Endothelial cell of umbilical vein (primary cell): ENCODE measurements around the gene TIMM21. TPM values are rescaled to one million over a fixed set of nuclear protein-coding genes. Genes with fewer than 3 reads are reported as not detected.

Experiments
- BruUV-seq: library from RNA; stranded (reverse); fragments of 400-500 nt; replicated peaks from 2 replicates; lab custom pipeline; 2021; lab: Mats Ljungman, UMichigan
- CTCF ChIA-PET: fragments of 300-600, 350-600 bp; sonication (Branson Sonifier 250); formaldehyde crosslinking; loops from one replicate; lab custom pipeline; 2021; ENCODE audit warnings: antibody characterized with exemption, inconsistent platforms; lab: Charles Lee
- POLR2A ChIA-PET: fragments of 300-600, 350-600 bp; sonication (Branson Sonifier 250); formaldehyde crosslinking; loops from one replicate; lab custom pipeline; 2021; ENCODE audit warnings: antibody characterized with exemption, inconsistent platforms; lab: Charles Lee
- DNase-seq: peaks from one replicate; pipeline ENCODE4 v3.0.0-alpha.2; 2011; ENCODE audit warnings: low read depth, low spot score
- FAIRE-seq: peaks from 2 replicates; lab custom pipeline; 2011; peaks lifted over from hg19 to GRCh38; lab: Jason Lieb, UNC
- H2AFZ ChIP-seq: 2 replicates; pipeline ENCODE4 v1.6.0; 2012; ENCODE audit warnings: low read depth, low read length, control low read depth, inconsistent platforms
- H3K27ac ChIP-seq: 2 replicates; pipeline ENCODE4 v1.5.1; 2011; ENCODE audit warnings: low read depth, mild to moderate bottlenecking, control low read depth, low read length, moderate library complexity; ENCODE audit not compliant: insufficient read depth
- H3K27me3 ChIP-seq, 2 experiments: 2 replicates each; pipeline versions ENCODE4 v1.6.0 to v1.6.1; 2011; ENCODE audit warnings: low read length in 2 of 2, mixed read lengths in 1 of 2; ENCODE audit not compliant: control insufficient read depth in 2 of 2, insufficient read depth in 2 of 2
- H3K36me3 ChIP-seq, 2 experiments: 2 replicates in 1 of 2; 3 replicates in 1 of 2; pipeline ENCODE4 v1.5.1; 2011; ENCODE audit warnings: low read length in 2 of 2, mild to moderate bottlenecking in 1 of 2, moderate library complexity in 1 of 2; ENCODE audit not compliant: control insufficient read depth in 2 of 2, insufficient read depth in 2 of 2; ENCODE audit errors: extremely low read depth in 1 of 2
- H3K4me1 ChIP-seq: 3 replicates; pipeline ENCODE4 v1.5.1; 2011; ENCODE audit warnings: mild to moderate bottlenecking, low read length; ENCODE audit not compliant: control insufficient read depth, insufficient read depth; ENCODE audit errors: extremely low read depth
- H3K4me2 ChIP-seq: 2 replicates; pipeline ENCODE4 v1.6.1; 2011; ENCODE audit warnings: low read length, control low read depth, mixed read lengths; ENCODE audit not compliant: insufficient read depth
- H3K4me3 ChIP-seq, 3 experiments: fragments of 200-600 bp in 1 of 3; sonication (generic), shearing (Covaris generic) in 1 of 3; replicated peaks in 1 of 3; 2 replicates each; pipeline ENCODE4 v1.5.1; 2011 to 2016; ENCODE audit warnings: control low read depth in 3 of 3, low read length in 3 of 3, mild to moderate bottlenecking in 2 of 3, inconsistent platforms in 1 of 3, low read depth in 1 of 3, moderate library complexity in 1 of 3; ENCODE audit not compliant: insufficient read depth in 1 of 3
- H3K79me2 ChIP-seq: 2 replicates; pipeline ENCODE4 v1.6.0; 2012; ENCODE audit warnings: low read length, inconsistent platforms; ENCODE audit not compliant: control insufficient read depth, insufficient read depth
- H3K9ac ChIP-seq: replicated peaks from 2 replicates; pipeline ENCODE3; 2011; ENCODE audit warnings: low read length, control low read depth; ENCODE audit not compliant: insufficient read depth; ENCODE audit errors: extremely low read depth
- H3K9me1 ChIP-seq: replicated peaks from 3 replicates; pipeline ENCODE4 v1.6.0; 2011; ENCODE audit warnings: mild to moderate bottlenecking, low read length; ENCODE audit not compliant: control insufficient read depth, insufficient read depth; ENCODE audit errors: extremely low read depth
- H3K9me3 ChIP-seq: replicated peaks from 2 replicates; pipeline ENCODE4 v1.5.1; 2012; ENCODE audit warnings: low read length, inconsistent platforms; ENCODE audit not compliant: control insufficient read depth, insufficient read depth
- H4K20me1 ChIP-seq: replicated peaks from 2 replicates; pipeline ENCODE3; 2011; ENCODE audit warnings: mild to moderate bottlenecking, low read length; ENCODE audit not compliant: control insufficient read depth, insufficient read depth; ENCODE audit errors: extremely low read depth
- CTCF ChIP-seq, 2 donors: IDR thresholded peaks; 1 replicate in 1 of 2; 2 replicates in 1 of 2; pipeline ENCODE4 v1.5.1; 2011; ENCODE audit warnings: low read length in 2 of 2, mild to moderate bottlenecking in 2 of 2, moderate library complexity in 2 of 2, control low read depth in 1 of 2, inconsistent platforms in 1 of 2, low read depth in 1 of 2; ENCODE audit not compliant: insufficient read depth in 1 of 2; ENCODE audit errors: extremely low read depth in 1 of 2
- EZH2 ChIP-seq: IDR thresholded peaks from 2 replicates; pipeline ENCODE4 v1.6.1; 2012; ENCODE audit warnings: borderline replicate concordance, low read depth, mild to moderate bottlenecking, moderate library complexity, low read length, inconsistent platforms; ENCODE audit not compliant: severe bottlenecking
- FOS ChIP-seq: IDR thresholded peaks from 2 replicates; pipeline ENCODE4 v1.6.1; 2011; ENCODE audit warnings: mild to moderate bottlenecking, low read length, moderate library complexity, borderline replicate concordance; ENCODE audit not compliant: insufficient read depth
- GATA2 ChIP-seq: IDR thresholded peaks from 2 replicates; pipeline ENCODE4 v1.7.0; 2011; ENCODE audit warnings: low read depth, mild to moderate bottlenecking, moderate library complexity, mixed read lengths, low read length; ENCODE audit not compliant: insufficient read length, insufficient read depth
- JUN ChIP-seq: IDR thresholded peaks from 2 replicates; pipeline ENCODE4 v1.6.1; 2011; ENCODE audit warnings: borderline replicate concordance, low read depth; ENCODE audit not compliant: insufficient read length, insufficient read depth
- MAX ChIP-seq: IDR thresholded peaks from 2 replicates; pipeline ENCODE4 v1.6.1; 2011; ENCODE audit not compliant: insufficient read depth, insufficient read length
- MYC ChIP-seq: IDR thresholded peaks from one replicate; pipeline ENCODE4 v1.6.1; 2011; ENCODE audit warnings: mild to moderate bottlenecking, low read depth, low read length
- POLR2A ChIP-seq: IDR thresholded peaks from 2 replicates; pipeline ENCODE4 v1.6.1; 2012; ENCODE audit warnings: low read depth, mild to moderate bottlenecking, control low read depth, low read length
- POLR2AphosphoS5 ChIP-seq: IDR thresholded peaks from 2 replicates; pipeline ENCODE4 v1.6.1; 2012; ENCODE audit warnings: low read depth, mild to moderate bottlenecking, control low read depth, low read length, moderate library complexity; ENCODE audit not compliant: insufficient read depth
- dilution Hi-C: fragments of 300-500 bp; cut with MboI; formaldehyde crosslinking; loops from one replicate; pipeline ENCODE4 v1.15.0; 2019; ENCODE audit warnings: low sequenced_read_pairs; ENCODE audit not compliant: extremely low pct_ligation_motif_present
- intact Hi-C: fragments of 100-400 bp; cut with micrococcal nuclease; formaldehyde crosslinking; loops from one replicate; pipeline ENCODE4 v1.10.0; 2022
- polyA plus RNA-seq, 4 experiments: library from polyadenylated mRNA; depleted of rRNA in 3 of 4; stranded (reverse) in 3 of 4; unstranded in 1 of 4; fragments of >200 nt; gene quantifications; 2 replicates each; pipeline versions ENCODE4 v1.2.1 to v1.2.3, GENCODE V29; 2011 to 2012; ENCODE audit warnings: missing spikeins in 1 of 4
- total RNA-seq: library from RNA; stranded (reverse); gene quantifications from 2 replicates; pipeline ENCODE4 v1.2.3, GENCODE V29; 2021

TIMM21 gene
- total and polyA plus RNA-seq, 2 donors (not counting 3 experiments of a cell fraction or from before 2014, with no cell fraction given) = 22.9 to 38.9 TPM

GRCh38 chr18:74128159-74128558, 20.2 kb upstream of the TIMM21 start:
- FAIRE-seq = no peak
- Histone ChIP-seq H3K27ac (no peak overlapping the region), H2AFZ (no peak overlapping the region), H3K79me2 (no peaks in the 10 kb centered on the region), H3K27me3 (no peaks in the 10 kb centered on the region), H3K9me1 (no peaks in the 10 kb centered on the region), H3K4me2 (no peak overlapping the region), H3K36me3 (no peaks in the 10 kb centered on the region), H3K9ac (no peak overlapping the region), H4K20me1 (no peaks in the 10 kb centered on the region), H3K9me3 (no peaks in the 10 kb centered on the region), H3K4me1 (no peaks in the 10 kb centered on the region), H3K4me3 (no peak overlapping the region)
- ChIA-PET CTCF (no interaction called here), POLR2A (no interaction called here)
- TF ChIP-seq JUN = no peak
- no peak for TF ChIP-seq CTCF (IDR thresholded peaks at IDR 0.05; ENCODE audit: extremely low read depth in 1 of 2, insufficient read depth in 1 of 2, low read depth in 1 of 2, low read length in 2 of 2)
- TF ChIP-seq POLR2AphosphoS5 = no peak
- no peak for TF ChIP-seq EZH2
- TF ChIP-seq POLR2A = no peak
- no peak for TF ChIP-seq GATA2
- TF ChIP-seq MAX = no peak
- no peak for TF ChIP-seq MYC
- TF ChIP-seq FOS = no peak
- no peak for DNase-seq
- intact Hi-C loops = no loop called here
- BruUV-seq = no TSS peak
- dilution Hi-C loops = no loop called here
